ENCODE results near the gene CD320. TPM values are rescaled to one million over a fixed set of nuclear protein-coding genes. Genes with fewer than 3 reads are reported as not detected.

Gene CD320
- total and polyA plus RNA-seq, 2 experiments from 2014 or later = 53.8 to 91.4 TPM

DNA sequence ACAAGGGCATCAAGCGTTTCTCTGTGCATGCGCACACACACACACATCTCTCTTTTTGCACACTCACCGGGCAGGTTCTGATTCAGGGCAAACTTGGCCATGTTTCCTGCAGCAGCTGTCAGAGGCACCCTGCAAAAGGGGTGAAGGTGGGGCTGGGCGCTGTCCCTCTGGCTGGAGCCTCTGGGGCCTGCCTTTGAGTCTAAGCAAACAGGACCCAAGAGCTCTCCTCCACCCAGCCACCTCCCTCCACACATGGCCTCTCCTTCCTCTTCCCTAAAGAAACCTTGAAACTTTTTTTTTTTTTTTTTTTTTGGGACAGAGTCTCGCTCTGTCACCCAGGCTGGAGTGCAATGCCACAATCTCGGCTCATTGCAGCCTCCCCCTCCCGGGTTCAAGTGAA, 29.6 kb upstream of the CD320 start:
- H3K4me3 ChIP-seq = no peak overlapping the region
- no peak for TF ChIP-seq EZH2 (IDR thresholded peaks at IDR 0.05; ENCODE audit: borderline replicate concordance)
- TF ChIP-seq, protein P1, sequence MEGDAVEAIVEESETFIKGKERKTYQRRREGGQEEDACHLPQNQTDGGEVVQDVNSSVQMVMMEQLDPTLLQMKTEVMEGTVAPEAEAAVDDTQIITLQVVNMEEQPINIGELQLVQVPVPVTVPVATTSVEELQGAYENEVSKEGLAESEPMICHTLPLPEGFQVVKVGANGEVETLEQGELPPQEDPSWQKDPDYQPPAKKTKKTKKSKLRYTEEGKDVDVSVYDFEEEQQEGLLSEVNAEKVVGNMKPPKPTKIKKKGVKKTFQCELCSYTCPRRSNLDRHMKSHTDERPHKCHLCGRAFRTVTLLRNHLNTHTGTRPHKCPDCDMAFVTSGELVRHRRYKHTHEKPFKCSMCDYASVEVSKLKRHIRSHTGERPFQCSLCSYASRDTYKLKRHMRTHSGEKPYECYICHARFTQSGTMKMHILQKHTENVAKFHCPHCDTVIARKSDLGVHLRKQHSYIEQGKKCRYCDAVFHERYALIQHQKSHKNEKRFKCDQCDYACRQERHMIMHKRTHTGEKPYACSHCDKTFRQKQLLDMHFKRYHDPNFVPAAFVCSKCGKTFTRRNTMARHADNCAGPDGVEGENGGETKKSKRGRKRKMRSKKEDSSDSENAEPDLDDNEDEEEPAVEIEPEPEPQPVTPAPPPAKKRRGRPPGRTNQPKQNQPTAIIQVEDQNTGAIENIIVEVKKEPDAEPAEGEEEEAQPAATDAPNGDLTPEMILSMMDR (IDR thresholded peaks at IDR 0.05; ENCODE audit: poor library complexity) = no peak
- no peaks in the 10 kb centered on the region for H3K9me2 ChIP-seq (replicated peaks; ENCODE audit: insufficient read depth)
- peaks cover 44% of the 10 kb centered on the region for H3K27me3 ChIP-seq
- H3K36me3 ChIP-seq (replicated peaks; ENCODE audit: insufficient read depth, low read depth) = no peaks in the 10 kb centered on the region
- no peak overlapping the region for H3K27ac ChIP-seq
- H4K20me1 ChIP-seq (ENCODE audit: insufficient read depth, poor library complexity, severe bottlenecking) = no peaks in the 10 kb centered on the region
- WGBS (ENCODE audit: low lambda C conversion rate, missing lambda C conversion rate) = 86% methylated on average over 7 of the region's 7 CpGs
- peaks cover 10% of the 10 kb centered on the region for H3K4me1 ChIP-seq (ENCODE audit: insufficient read depth)
- DNase-seq (ENCODE audit: low spot score) = no peak
- no peaks in the 10 kb centered on the region for H3K79me2 ChIP-seq
- no peak overlapping the region for H2AFZ ChIP-seq
- no peaks in the 10 kb centered on the region for H3K9me3 ChIP-seq (ENCODE audit: low read depth)
- no peak overlapping the region for H3K4me2 ChIP-seq

DNA sequence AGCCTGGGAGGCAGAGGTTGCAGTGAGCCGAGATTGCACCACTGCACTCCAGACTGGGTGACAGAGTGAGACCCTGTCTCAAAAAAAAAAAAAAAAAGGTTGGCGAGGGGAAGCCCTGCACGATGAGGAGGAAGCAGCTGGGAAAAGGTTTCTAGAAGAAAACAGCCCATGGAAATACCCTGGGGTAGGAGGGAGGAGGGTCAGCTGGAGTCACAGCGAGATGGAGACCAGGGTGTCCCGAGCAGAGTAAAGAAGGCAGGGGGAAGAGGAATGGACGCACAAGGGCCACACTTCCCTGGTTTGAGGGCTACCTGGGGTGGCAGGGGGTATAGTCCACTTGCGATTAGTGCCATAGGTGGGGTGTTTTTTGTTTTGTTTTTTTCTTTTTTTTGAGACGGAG, 28.5 kb upstream of the CD320 start:
- Histone ChIP-seq H3K9me2 (replicated peaks; ENCODE audit: insufficient read depth) (no peaks in the 10 kb centered on the region), H3K4me2 (no peak overlapping the region), H3K79me2 (no peaks in the 10 kb centered on the region), H3K4me3 (no peak overlapping the region), H3K27ac (no peak overlapping the region), H4K20me1 (ENCODE audit: insufficient read depth, poor library complexity, severe bottlenecking) (no peaks in the 10 kb centered on the region), H3K27me3 (peaks cover 41% of the 10 kb centered on the region), H3K4me1 (ENCODE audit: insufficient read depth) (peaks cover 10% of the 10 kb centered on the region), H2AFZ (no peak overlapping the region), H3K9me3 (ENCODE audit: low read depth) (no peaks in the 10 kb centered on the region), H3K36me3 (replicated peaks; ENCODE audit: insufficient read depth, low read depth) (no peaks in the 10 kb centered on the region)
- DNase-seq (ENCODE audit: low spot score) = no peak
- 88% methylated on average over 7 of the region's 8 CpGs for WGBS (ENCODE audit: low lambda C conversion rate, missing lambda C conversion rate)
- TF ChIP-seq EZH2 (IDR thresholded peaks at IDR 0.05; ENCODE audit: borderline replicate concordance) = no peak
- no peak for TF ChIP-seq EZH2phosphoT487 (IDR thresholded peaks at IDR 0.05; ENCODE audit: low read depth, severe bottlenecking, unreplicated experiment)
- TF ChIP-seq, protein P1 (IDR thresholded peaks at IDR 0.05; ENCODE audit: poor library complexity) = no peak

DNA sequence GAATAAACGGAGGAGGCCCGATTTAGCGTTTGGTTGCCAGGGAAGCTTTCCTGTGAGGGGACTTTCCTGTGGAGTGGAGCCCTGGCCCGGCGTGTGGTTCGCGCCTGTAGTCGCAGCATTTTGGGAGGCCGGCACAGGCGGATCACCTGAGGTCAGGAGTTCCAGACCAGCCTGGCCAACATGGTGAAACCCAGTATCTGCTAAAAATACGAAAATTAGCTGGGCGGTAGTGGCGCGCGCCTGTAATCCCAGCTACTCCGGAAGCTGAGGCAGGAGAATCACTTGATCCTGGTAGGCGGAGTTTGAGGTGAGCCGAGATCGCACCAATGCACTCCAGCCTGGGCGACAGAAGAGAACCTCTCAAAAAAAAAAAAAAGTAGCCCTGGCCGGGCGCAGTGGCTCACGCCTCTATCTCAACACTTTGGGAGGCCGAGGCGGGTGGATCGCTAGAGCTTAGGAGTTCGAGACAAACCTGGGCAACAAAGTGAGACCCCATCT, 28.0 kb upstream of the CD320 start:
- H4K20me1 ChIP-seq (ENCODE audit: insufficient read depth, poor library complexity, severe bottlenecking) = no peaks in the 10 kb centered on the region
- H3K79me2 ChIP-seq = no peaks in the 10 kb centered on the region
- H3K27ac ChIP-seq = no peak overlapping the region
- no peak overlapping the region for H3K4me2 ChIP-seq
- DNase-seq (ENCODE audit: low spot score) = no peak
- 61% methylated on average over 26 of the region's 27 CpGs for WGBS (ENCODE audit: low lambda C conversion rate, missing lambda C conversion rate)
- H3K4me1 ChIP-seq (ENCODE audit: insufficient read depth) = peaks cover 10% of the 10 kb centered on the region
- H2AFZ ChIP-seq = no peak overlapping the region
- TF ChIP-seq EZH2 (IDR thresholded peaks at IDR 0.05; ENCODE audit: borderline replicate concordance) = no peak
- TF ChIP-seq EZH2phosphoT487 (IDR thresholded peaks at IDR 0.05; ENCODE audit: low read depth, severe bottlenecking, unreplicated experiment) = no peak
- TF ChIP-seq, protein P1 (IDR thresholded peaks at IDR 0.05; ENCODE audit: poor library complexity) = no peak
- no peaks in the 10 kb centered on the region for H3K36me3 ChIP-seq (replicated peaks; ENCODE audit: insufficient read depth, low read depth)
- H3K27me3 ChIP-seq = peaks cover 37% of the 10 kb centered on the region
- no peaks in the 10 kb centered on the region for H3K9me2 ChIP-seq (replicated peaks; ENCODE audit: insufficient read depth)
- H3K4me3 ChIP-seq = no peak overlapping the region
- no peaks in the 10 kb centered on the region for H3K9me3 ChIP-seq (ENCODE audit: low read depth)
